GM12878 (cell line): ENCODE data around the gene NSMCE3. TPM values are rescaled to one million over a fixed set of nuclear protein-coding genes. Genes with fewer than 3 reads are reported as not detected.

Experiments
- ATAC-seq: fragments of 200-7000 bp; cut with Tn5 transposase; 3 replicates; pipeline ENCODE4 v1.9.1; 2020; ENCODE audit warnings: mild to moderate bottlenecking, moderate library complexity
- BruUV-seq: library from RNA; stranded (reverse); fragments of 400-500 nt; replicated peaks from 2 replicates; lab custom pipeline; 2021; lab: Mats Ljungman, UMichigan
- CTCF ChIA-PET: fragments of 300-600 bp; sonication (Branson Sonifier 250); formaldehyde crosslinking; extraction: SDS; loops from one replicate; lab custom pipeline; 2021; ENCODE audit warnings: inconsistent platforms; lab: Yijun Ruan, JAX
- POLR2A ChIA-PET: fragments of 350-600 bp; formaldehyde crosslinking; extraction: SDS; loops from one replicate; lab custom pipeline; 2021; ENCODE audit warnings: inconsistent platforms; lab: Charles Lee
- RAD21 ChIA-PET: fragments of 300-600 bp; sonication (Branson Sonifier 250); formaldehyde crosslinking; loops from one replicate; lab custom pipeline; 2023; ENCODE audit warnings: antibody characterized with exemption; ENCODE audit not compliant: unreplicated experiment; lab: Charles Lee
- SMC1A ChIA-PET: fragments of 300-600 bp; sonication (Branson Sonifier 250); formaldehyde crosslinking; loops from one replicate; lab custom pipeline; 2023; ENCODE audit not compliant: unreplicated experiment, uncharacterized antibody; lab: Charles Lee
- DNase-seq: peaks from one replicate; pipeline ENCODE4 v3.0.0-alpha.2; 2011; ENCODE audit warnings: low read depth, low spot score
- FAIRE-seq: peaks from 3 replicates; lab custom pipeline; 2011; peaks lifted over from hg19 to GRCh38; lab: Jason Lieb, UNC
- H2AFZ ChIP-seq: 2 replicates; pipeline ENCODE4 v1.6.0; 2011; ENCODE audit warnings: low read depth, low read length, control low read depth; ENCODE audit not compliant: control insufficient read depth
- H3K27ac ChIP-seq: 2 replicates; pipeline ENCODE4 v1.5.1; 2011; ENCODE audit warnings: control low read depth; ENCODE audit not compliant: control insufficient read depth, insufficient read depth
- H3K27me3 ChIP-seq, 2 experiments: replicated peaks in 1 of 2; 2 replicates each; pipeline versions ENCODE4 v1.6.0 to v1.6.1; 2011; ENCODE audit warnings: low read length in 1 of 2; ENCODE audit not compliant: control insufficient read depth in 2 of 2, insufficient read depth in 2 of 2
- H3K36me3 ChIP-seq, 2 experiments: 2 replicates each; pipeline ENCODE4 v1.5.1; 2011; ENCODE audit warnings: low read length in 1 of 2; ENCODE audit not compliant: control insufficient read depth in 2 of 2, insufficient read depth in 2 of 2
- H3K4me1 ChIP-seq: 2 replicates; pipeline ENCODE4 v1.6.1; 2011; ENCODE audit warnings: mild to moderate bottlenecking, low read length, moderate library complexity, mixed read lengths; ENCODE audit not compliant: control insufficient read depth, insufficient read depth
- H3K4me2 ChIP-seq: 2 replicates; pipeline ENCODE4 v1.6.0; 2011; ENCODE audit warnings: control low read depth; ENCODE audit not compliant: control insufficient read depth, insufficient read depth
- H3K4me3 ChIP-seq: fragments of 200-600 bp; sonication (generic); 2 replicates; pipeline ENCODE4 v1.5.1; 2016
- H3K79me2 ChIP-seq: 2 replicates; pipeline ENCODE4 v1.6.0; 2011; ENCODE audit warnings: low read length; ENCODE audit not compliant: control insufficient read depth, insufficient read depth
- H3K9ac ChIP-seq: 2 replicates; pipeline ENCODE4 v1.8.0; 2011; ENCODE audit warnings: low read length, control low read depth, mixed read lengths; ENCODE audit not compliant: control insufficient read depth, insufficient read depth
- H3K9me3 ChIP-seq: replicated peaks from 3 replicates; pipeline ENCODE4 v1.5.1; 2011; ENCODE audit warnings: mild to moderate bottlenecking, low read length; ENCODE audit not compliant: control insufficient read depth, insufficient read depth
- H4K20me1 ChIP-seq: 2 replicates; pipeline ENCODE4 v1.6.0; 2011; ENCODE audit not compliant: control insufficient read depth, insufficient read depth
- BMI1 ChIP-seq: fragments of 450-650 bp; IDR thresholded peaks from 2 replicates; pipeline ENCODE4 v1.6.1; 2016; ENCODE audit warnings: mild to moderate bottlenecking, moderate library complexity, borderline replicate concordance
- CBFB ChIP-seq: IDR thresholded peaks from 2 replicates; pipeline ENCODE4 v1.6.1; 2016; ENCODE audit warnings: antibody characterized with exemption, low read depth
- CEBPB ChIP-seq, 2 experiments: fragments of 150-350 bp in 1 of 2; IDR thresholded peaks; 2 replicates each; pipeline ENCODE4 v1.6.1; 2012 to 2014; ENCODE audit warnings: low read depth in 2 of 2, low read length in 2 of 2, borderline replicate concordance in 1 of 2, inconsistent platforms in 1 of 2
- CREM ChIP-seq: IDR thresholded peaks from 2 replicates; pipeline ENCODE4 v1.6.1; 2014; ENCODE audit warnings: antibody characterized with exemption, low read depth
- IKZF2 ChIP-seq, 2 experiments: fragments of 450-650 bp; IDR thresholded peaks; 2 replicates each; pipeline ENCODE4 v1.6.1; 2017; ENCODE audit warnings: mild to moderate bottlenecking in 2 of 2, moderate library complexity in 2 of 2
- JUNB ChIP-seq: IDR thresholded peaks from 2 replicates; pipeline ENCODE4 v1.6.1; 2016; ENCODE audit warnings: antibody characterized with exemption, mild to moderate bottlenecking
- MTA2 ChIP-seq: fragments of 450-650 bp; IDR thresholded peaks from 2 replicates; pipeline ENCODE4 v1.6.1; 2016; ENCODE audit warnings: low read depth, mild to moderate bottlenecking, moderate library complexity
- NR2F1 ChIP-seq: fragments of 450-650 bp; conservative IDR thresholded peaks from 2 replicates; pipeline ENCODE4 v1.6.1; 2017; ENCODE audit warnings: mild to moderate bottlenecking
- ZBED1 ChIP-seq: IDR thresholded peaks from 2 replicates; pipeline ENCODE4 v1.6.1; 2016; ENCODE audit warnings: borderline replicate concordance
- WGBS: methylation state at CpG from one replicate; pipeline ENCODE4 v1.1.6; 2016; ENCODE audit warnings: low lambda C conversion rate; ENCODE audit not compliant: insufficient replicate concordance, insufficient coverage; ENCODE audit errors: missing lambda C conversion rate; 5-methylcytosine and 5-hydroxymethylcytosine counted together
- in situ Hi-C: fragments of 300-500 bp; cut with MboI; formaldehyde crosslinking; loops from 9 replicates; pipeline ENCODE4 v1.14.3; 2018; ENCODE audit warnings: mixed read lengths
- intact Hi-C: fragments of 100-400 bp; cut with micrococcal nuclease; formaldehyde crosslinking; loops from one replicate; pipeline ENCODE4 v1.14.2; 2022; ENCODE audit not compliant: unreplicated experiment
- polyA plus RNA-seq, 11 experiments: library from polyadenylated mRNA; depleted of rRNA in 4 of 11; unstranded in 6 of 11; stranded (reverse) in 5 of 11; fragments of >200 nt; fragmentation: Nextera tagmentation in 4 of 11; fragmentation: Illumina TruSeq in 1 of 11; extraction: Ambion mirVana in 4 of 11; extraction: Trizol in 1 of 11; gene quantifications; 1 replicate in 1 of 11; 2 replicates in 10 of 11; pipeline versions ENCODE4 v1.2.1 to v1.2.3, GENCODE V29; 2011 to 2016; ENCODE audit warnings: inconsistent platforms in 2 of 11, missing spikeins in 2 of 11, low read depth in 1 of 11
- total RNA-seq, 4 experiments: library from RNA; depleted of rRNA in 3 of 4; stranded (reverse); fragments of >200 nt in 3 of 4; fragmentation: Illumina TruSeq in 1 of 4; extraction: Trizol in 1 of 4; gene quantifications; 2 replicates each; pipeline versions ENCODE4 v1.2.1 to v1.2.3, GENCODE V29; 2013 to 2021
- TF ChIP-seq, protein P1 (sequence below): IDR thresholded peaks from 2 replicates; pipeline ENCODE4 v1.6.1; 2011; ENCODE audit warnings: borderline replicate concordance, low read depth, mild to moderate bottlenecking, moderate library complexity, low read length; ENCODE audit not compliant: insufficient read depth, poor library complexity, severe bottlenecking
- TF ChIP-seq, protein P2 (sequence below): IDR thresholded peaks from 2 replicates; pipeline ENCODE4 v1.6.1; 2012; ENCODE audit warnings: low read length, inconsistent platforms
- TF ChIP-seq, protein P3 (sequence below): IDR thresholded peaks from 2 replicates; pipeline ENCODE4 v1.6.1; 2012; ENCODE audit warnings: low read depth, low read length, improper control_type of control experiment
- TF ChIP-seq, protein P4 (sequence below): fragments of 450-650 bp; formaldehyde crosslinking; IDR thresholded peaks from 2 replicates; pipeline ENCODE4 v1.4.0; 2020; ENCODE audit warnings: mild to moderate bottlenecking, moderate library complexity
- TF ChIP-seq, protein P5 (sequence below): fragments of 450-650 bp; conservative IDR thresholded peaks from 2 replicates; pipeline ENCODE4 v1.6.1; 2017; ENCODE audit warnings: mild to moderate bottlenecking, moderate library complexity

The NSMCE3 gene
- total and polyA plus RNA-seq, 10 of the 15 experiments (the other 5 are each of a cell fraction or from before 2014, with no cell fraction given) = 3.7 to 30.0 (median 19.2) TPM

DNA sequence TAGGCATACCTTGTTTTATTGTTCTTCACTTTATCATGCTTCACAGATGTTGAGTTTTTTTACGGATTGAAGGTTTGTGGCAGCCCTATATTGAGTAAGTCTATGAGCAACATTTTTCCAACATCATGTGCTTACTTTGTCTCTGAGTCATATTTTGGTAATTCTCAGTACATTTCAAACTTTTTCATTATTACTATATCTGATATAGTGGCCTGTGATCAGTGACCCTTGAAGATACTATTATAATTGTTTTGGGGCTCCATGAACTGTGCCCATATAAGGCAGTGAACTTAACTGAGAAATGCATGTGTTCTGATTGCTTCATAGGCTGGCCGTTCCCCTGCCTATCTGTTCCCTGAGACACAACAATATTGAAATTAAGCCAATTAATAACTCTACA is 42.8 kb upstream of the NSMCE3 start:
- H3K79me2 ChIP-seq = no peaks in the 10 kb centered on the region
- H4K20me1 ChIP-seq = no peaks in the 10 kb centered on the region
- intact Hi-C loops (no loop called here), in situ Hi-C loops (no loop called here)
- H3K27me3 ChIP-seq = no peaks in the 10 kb centered on the region
- ChIA-PET CTCF (interaction anchor here (2.1 kb wide), 1 partner anchor 10 kb away, joined by 8 read pairs; no protein-coding TSS in a partner anchor), RAD21 (interaction anchor here (0.6 kb wide), 1 partner anchor 42 kb away, joined by 3 read pairs; no protein-coding TSS in a partner anchor), POLR2A (no interaction called here), SMC1A (interaction anchor here (1.1 to 1.8 kb wide), 4 partner anchors 9 to 20 kb away, joined by 3 to 5 read pairs (median 4); no protein-coding TSS in a partner anchor)
- no TSS peak for BruUV-seq
- FAIRE-seq = no peak
- no peak overlapping the region for H3K4me2 ChIP-seq
- peak overlapping the region; percentile 25 for H3K27ac ChIP-seq
- no peak overlapping the region for H3K4me3 ChIP-seq
- no peak overlapping the region; the same call in 1 of the 2 replicates for H2AFZ ChIP-seq
- H3K9me3 ChIP-seq = peaks cover 2% of the 10 kb centered on the region; the same call in 1 of the 3 replicates
- peak; percentile 77 for ATAC-seq
- WGBS = 0% methylated on average over 2 of the region's 2 CpGs
- no peak for DNase-seq
- H3K36me3 ChIP-seq = no peaks in the 10 kb centered on the region
- peaks cover 31% of the 10 kb centered on the region for H3K4me1 ChIP-seq
- H3K9ac ChIP-seq = no peak overlapping the region
- TF ChIP-seq CEBPB (IDR thresholded peaks at IDR 0.05; ENCODE audit: borderline replicate concordance in 1 of 2, low read depth in 2 of 2, low read length in 2 of 2) (peak; percentile 59 to 78; a peak in 2 of 4 replicates), ZBED1 (peak; percentile 77; the same call in 1 of the 2 replicates), NR2F1 (peak; percentile 80), CBFB (0 out of 2 replicates have a peak, but pooled peaks have one; percentile 25), BMI1 (no peak), IKZF2 (IDR thresholded peaks at IDR 0.05) (peak in 1 of 2 experiments; percentile 24; a peak in 1 of 4 replicates), JUNB (peak; percentile 84), CREM (peak; percentile 27; the same call in 1 of the 2 replicates), MTA2 (peak; percentile 37; the same call in 1 of the 2 replicates)
- TF ChIP-seq, protein P1, sequence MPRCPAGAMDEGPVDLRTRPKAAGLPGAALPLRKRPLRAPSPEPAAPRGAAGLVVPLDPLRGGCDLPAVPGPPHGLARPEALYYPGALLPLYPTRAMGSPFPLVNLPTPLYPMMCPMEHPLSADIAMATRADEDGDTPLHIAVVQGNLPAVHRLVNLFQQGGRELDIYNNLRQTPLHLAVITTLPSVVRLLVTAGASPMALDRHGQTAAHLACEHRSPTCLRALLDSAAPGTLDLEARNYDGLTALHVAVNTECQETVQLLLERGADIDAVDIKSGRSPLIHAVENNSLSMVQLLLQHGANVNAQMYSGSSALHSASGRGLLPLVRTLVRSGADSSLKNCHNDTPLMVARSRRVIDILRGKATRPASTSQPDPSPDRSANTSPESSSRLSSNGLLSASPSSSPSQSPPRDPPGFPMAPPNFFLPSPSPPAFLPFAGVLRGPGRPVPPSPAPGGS = peak; percentile 78
- TF ChIP-seq, protein P2, sequence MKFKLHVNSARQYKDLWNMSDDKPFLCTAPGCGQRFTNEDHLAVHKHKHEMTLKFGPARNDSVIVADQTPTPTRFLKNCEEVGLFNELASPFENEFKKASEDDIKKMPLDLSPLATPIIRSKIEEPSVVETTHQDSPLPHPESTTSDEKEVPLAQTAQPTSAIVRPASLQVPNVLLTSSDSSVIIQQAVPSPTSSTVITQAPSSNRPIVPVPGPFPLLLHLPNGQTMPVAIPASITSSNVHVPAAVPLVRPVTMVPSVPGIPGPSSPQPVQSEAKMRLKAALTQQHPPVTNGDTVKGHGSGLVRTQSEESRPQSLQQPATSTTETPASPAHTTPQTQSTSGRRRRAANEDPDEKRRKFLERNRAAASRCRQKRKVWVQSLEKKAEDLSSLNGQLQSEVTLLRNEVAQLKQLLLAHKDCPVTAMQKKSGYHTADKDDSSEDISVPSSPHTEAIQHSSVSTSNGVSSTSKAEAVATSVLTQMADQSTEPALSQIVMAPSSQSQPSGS = peak; percentile 73
- TF ChIP-seq, protein P3, sequence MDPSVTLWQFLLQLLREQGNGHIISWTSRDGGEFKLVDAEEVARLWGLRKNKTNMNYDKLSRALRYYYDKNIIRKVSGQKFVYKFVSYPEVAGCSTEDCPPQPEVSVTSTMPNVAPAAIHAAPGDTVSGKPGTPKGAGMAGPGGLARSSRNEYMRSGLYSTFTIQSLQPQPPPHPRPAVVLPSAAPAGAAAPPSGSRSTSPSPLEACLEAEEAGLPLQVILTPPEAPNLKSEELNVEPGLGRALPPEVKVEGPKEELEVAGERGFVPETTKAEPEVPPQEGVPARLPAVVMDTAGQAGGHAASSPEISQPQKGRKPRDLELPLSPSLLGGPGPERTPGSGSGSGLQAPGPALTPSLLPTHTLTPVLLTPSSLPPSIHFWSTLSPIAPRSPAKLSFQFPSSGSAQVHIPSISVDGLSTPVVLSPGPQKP = no peak
- TF ChIP-seq, protein P4, sequence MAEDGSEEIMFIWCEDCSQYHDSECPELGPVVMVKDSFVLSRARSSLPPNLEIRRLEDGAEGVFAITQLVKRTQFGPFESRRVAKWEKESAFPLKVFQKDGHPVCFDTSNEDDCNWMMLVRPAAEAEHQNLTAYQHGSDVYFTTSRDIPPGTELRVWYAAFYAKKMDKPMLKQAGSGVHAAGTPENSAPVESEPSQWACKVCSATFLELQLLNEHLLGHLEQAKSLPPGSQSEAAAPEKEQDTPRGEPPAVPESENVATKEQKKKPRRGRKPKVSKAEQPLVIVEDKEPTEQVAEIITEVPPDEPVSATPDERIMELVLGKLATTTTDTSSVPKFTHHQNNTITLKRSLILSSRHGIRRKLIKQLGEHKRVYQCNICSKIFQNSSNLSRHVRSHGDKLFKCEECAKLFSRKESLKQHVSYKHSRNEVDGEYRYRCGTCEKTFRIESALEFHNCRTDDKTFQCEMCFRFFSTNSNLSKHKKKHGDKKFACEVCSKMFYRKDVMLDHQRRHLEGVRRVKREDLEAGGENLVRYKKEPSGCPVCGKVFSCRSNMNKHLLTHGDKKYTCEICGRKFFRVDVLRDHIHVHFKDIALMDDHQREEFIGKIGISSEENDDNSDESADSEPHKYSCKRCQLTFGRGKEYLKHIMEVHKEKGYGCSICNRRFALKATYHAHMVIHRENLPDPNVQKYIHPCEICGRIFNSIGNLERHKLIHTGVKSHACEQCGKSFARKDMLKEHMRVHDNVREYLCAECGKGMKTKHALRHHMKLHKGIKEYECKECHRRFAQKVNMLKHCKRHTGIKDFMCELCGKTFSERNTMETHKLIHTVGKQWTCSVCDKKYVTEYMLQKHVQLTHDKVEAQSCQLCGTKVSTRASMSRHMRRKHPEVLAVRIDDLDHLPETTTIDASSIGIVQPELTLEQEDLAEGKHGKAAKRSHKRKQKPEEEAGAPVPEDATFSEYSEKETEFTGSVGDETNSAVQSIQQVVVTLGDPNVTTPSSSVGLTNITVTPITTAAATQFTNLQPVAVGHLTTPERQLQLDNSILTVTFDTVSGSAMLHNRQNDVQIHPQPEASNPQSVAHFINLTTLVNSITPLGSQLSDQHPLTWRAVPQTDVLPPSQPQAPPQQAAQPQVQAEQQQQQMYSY (CRISPR knock-in tag) = no peak
- TF ChIP-seq, protein P5, sequence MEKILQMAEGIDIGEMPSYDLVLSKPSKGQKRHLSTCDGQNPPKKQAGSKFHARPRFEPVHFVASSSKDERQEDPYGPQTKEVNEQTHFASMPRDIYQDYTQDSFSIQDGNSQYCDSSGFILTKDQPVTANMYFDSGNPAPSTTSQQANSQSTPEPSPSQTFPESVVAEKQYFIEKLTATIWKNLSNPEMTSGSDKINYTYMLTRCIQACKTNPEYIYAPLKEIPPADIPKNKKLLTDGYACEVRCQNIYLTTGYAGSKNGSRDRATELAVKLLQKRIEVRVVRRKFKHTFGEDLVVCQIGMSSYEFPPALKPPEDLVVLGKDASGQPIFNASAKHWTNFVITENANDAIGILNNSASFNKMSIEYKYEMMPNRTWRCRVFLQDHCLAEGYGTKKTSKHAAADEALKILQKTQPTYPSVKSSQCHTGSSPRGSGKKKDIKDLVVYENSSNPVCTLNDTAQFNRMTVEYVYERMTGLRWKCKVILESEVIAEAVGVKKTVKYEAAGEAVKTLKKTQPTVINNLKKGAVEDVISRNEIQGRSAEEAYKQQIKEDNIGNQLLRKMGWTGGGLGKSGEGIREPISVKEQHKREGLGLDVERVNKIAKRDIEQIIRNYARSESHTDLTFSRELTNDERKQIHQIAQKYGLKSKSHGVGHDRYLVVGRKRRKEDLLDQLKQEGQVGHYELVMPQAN = no peak
